H9 (cell line): ENCODE measurements around the gene HECW1. TPM values are rescaled to one million over a fixed set of nuclear protein-coding genes. Genes with fewer than 3 reads are reported as not detected.

Experiments
- DNase-seq: peaks from one replicate; pipeline ENCODE4 v3.0.0-alpha.2; 2017
- H2AFZ ChIP-seq: one replicate; pipeline ENCODE4 v1.6.1; 2013; ENCODE audit warnings: mild to moderate bottlenecking, low read length, control low read depth, moderate library complexity
- H2AK5ac ChIP-seq: 2 replicates; pipeline ENCODE4 v1.6.1; 2013; ENCODE audit warnings: low read length, control low read depth, mixed read lengths; ENCODE audit not compliant: insufficient read length
- H2BK120ac ChIP-seq: one replicate; pipeline ENCODE4 v1.6.1; 2013; ENCODE audit warnings: low read depth, mild to moderate bottlenecking, low read length, control low read depth, inconsistent platforms; ENCODE audit not compliant: poor library complexity, severe bottlenecking
- H2BK12ac ChIP-seq: 2 replicates; pipeline ENCODE4 v1.6.1; 2013; ENCODE audit warnings: low read length, control low read depth, mixed read lengths, low read depth; ENCODE audit not compliant: insufficient read length
- H2BK15ac ChIP-seq: 2 replicates; pipeline ENCODE4 v1.6.1; 2013; ENCODE audit warnings: low read depth, low read length, control low read depth
- H2BK20ac ChIP-seq: one replicate; pipeline ENCODE4 v1.6.1; 2013; ENCODE audit warnings: low read depth, mild to moderate bottlenecking, low read length, control low read depth, inconsistent platforms; ENCODE audit not compliant: poor library complexity, severe bottlenecking
- H2BK5ac ChIP-seq: 2 replicates; pipeline ENCODE4 v1.6.1; 2013; ENCODE audit warnings: low read length, control low read depth, mixed read lengths; ENCODE audit not compliant: insufficient read length
- H3K14ac ChIP-seq: 2 replicates; pipeline ENCODE4 v1.6.1; 2013; ENCODE audit warnings: low read length, control low read depth; ENCODE audit not compliant: insufficient read depth
- H3K18ac ChIP-seq: 2 replicates; pipeline ENCODE4 v1.6.1; 2013; ENCODE audit warnings: low read depth, mild to moderate bottlenecking, mixed read lengths, low read length, control low read depth; ENCODE audit not compliant: insufficient read length
- H3K23ac ChIP-seq: 2 replicates; pipeline ENCODE4 v1.6.1; 2013; ENCODE audit warnings: low read length, control low read depth, mixed read lengths, low read depth; ENCODE audit not compliant: insufficient read length
- H3K23me2 ChIP-seq: 2 replicates; pipeline ENCODE4 v1.6.1; 2013; ENCODE audit warnings: low read depth, mild to moderate bottlenecking, mixed read lengths, low read length, control low read depth; ENCODE audit not compliant: insufficient read length, poor library complexity, severe bottlenecking
- H3K27ac ChIP-seq: 2 replicates; pipeline ENCODE4 v1.5.1; 2013; ENCODE audit warnings: low read length, control low read depth, mixed read lengths, low read depth; ENCODE audit not compliant: insufficient read length
- H3K27me3 ChIP-seq: 2 replicates; pipeline ENCODE4 v1.6.1; 2013; ENCODE audit warnings: low read length, control low read depth, inconsistent platforms; ENCODE audit not compliant: insufficient read depth
- H3K4ac ChIP-seq: 2 replicates; pipeline ENCODE4 v1.6.1; 2013; ENCODE audit warnings: low read depth, mild to moderate bottlenecking, control low read depth, inconsistent platforms, low read length, moderate library complexity
- H3K4me1 ChIP-seq: 2 replicates; pipeline ENCODE4 v1.6.1; 2013; ENCODE audit warnings: low read length, control low read depth, inconsistent platforms; ENCODE audit not compliant: insufficient read depth
- H3K4me2 ChIP-seq: 2 replicates; pipeline ENCODE4 v1.6.1; 2013; ENCODE audit warnings: low read length, control low read depth, mixed read lengths; ENCODE audit not compliant: insufficient read length, insufficient read depth
- H3K56ac ChIP-seq: 2 replicates; pipeline ENCODE4 v1.6.1; 2013; ENCODE audit warnings: low read depth, mild to moderate bottlenecking, mixed read lengths, low read length, control low read depth; ENCODE audit not compliant: insufficient read length
- H3K79me1 ChIP-seq: 2 replicates; pipeline ENCODE4 v1.6.1; 2013; ENCODE audit warnings: low read depth, mild to moderate bottlenecking, moderate library complexity, low read length, control low read depth, inconsistent platforms; ENCODE audit not compliant: insufficient read depth, poor library complexity, severe bottlenecking
- H3K79me2 ChIP-seq: 2 replicates; pipeline ENCODE4 v1.6.1; 2013; ENCODE audit warnings: low read length, control low read depth, inconsistent platforms; ENCODE audit not compliant: insufficient read depth
- H3K9ac ChIP-seq: 2 replicates; pipeline ENCODE4 v1.6.1; 2013; ENCODE audit warnings: low read length, control low read depth, mixed read lengths; ENCODE audit not compliant: insufficient read length; ENCODE audit errors: extremely low read depth
- H3K9me3 ChIP-seq: one replicate; pipeline ENCODE4 v1.6.1; 2013; ENCODE audit warnings: low read depth, low read length, inconsistent platforms; ENCODE audit not compliant: control insufficient read depth
- H3T11ph ChIP-seq: one replicate; pipeline ENCODE4 v1.6.1; 2013; ENCODE audit warnings: mild to moderate bottlenecking, low read length, control low read depth, inconsistent platforms
- H4K20me1 ChIP-seq: one replicate; pipeline ENCODE4 v1.6.1; 2013; ENCODE audit not compliant: control insufficient read depth, insufficient read length, insufficient read depth
- H4K5ac ChIP-seq: 2 replicates; pipeline ENCODE4 v1.6.1; 2013; ENCODE audit warnings: low read depth, mild to moderate bottlenecking, mixed read lengths, low read length, control low read depth; ENCODE audit not compliant: insufficient read length
- H4K8ac ChIP-seq: replicated peaks from 2 replicates; pipeline ENCODE4 v1.6.1; 2013; ENCODE audit warnings: low read length, control low read depth, mixed read lengths, low read depth; ENCODE audit not compliant: insufficient read length
- H4K91ac ChIP-seq: 2 replicates; pipeline ENCODE4 v1.6.1; 2013; ENCODE audit warnings: low read depth, mild to moderate bottlenecking, moderate library complexity, mixed read lengths, low read length, control low read depth; ENCODE audit not compliant: insufficient read length
- H3K27ac Mint-ChIP-seq, 3 experiments: 2 replicates in 2 of 3; 3 replicates in 1 of 3; pipeline ENCODE4 v1.8.0; 2020 to 2021; ENCODE audit warnings: mixed read lengths in 3 of 3, mild to moderate bottlenecking in 1 of 3, moderate library complexity in 1 of 3
- H3K27me3 Mint-ChIP-seq: 2 replicates; pipeline ENCODE4 v1.8.0; 2021; ENCODE audit warnings: low read depth, mild to moderate bottlenecking, moderate library complexity, mixed read lengths
- H3K36me3 Mint-ChIP-seq, 3 experiments: 2 replicates in 2 of 3; 3 replicates in 1 of 3; pipeline ENCODE4 v1.8.0; 2020 to 2021; ENCODE audit warnings: low read depth in 3 of 3, mixed read lengths in 3 of 3; ENCODE audit not compliant: insufficient read depth in 1 of 3
- H3K4me1 Mint-ChIP-seq, 2 experiments: 2 replicates each; pipeline ENCODE4 v1.8.0; 2020; ENCODE audit warnings: mixed read lengths in 2 of 2
- H3K4me3 Mint-ChIP-seq, 2 experiments: 2 replicates in 1 of 2; 3 replicates in 1 of 2; pipeline ENCODE4 v1.8.0; 2020 to 2021; ENCODE audit warnings: mild to moderate bottlenecking in 2 of 2, mixed read lengths in 2 of 2, moderate library complexity in 1 of 2
- H3K9me3 Mint-ChIP-seq, 2 experiments: 2 replicates in 1 of 2; 3 replicates in 1 of 2; pipeline ENCODE4 v1.8.0; 2020; ENCODE audit warnings: mild to moderate bottlenecking in 2 of 2, mixed read lengths in 2 of 2, moderate library complexity in 1 of 2
- WGBS: extraction: QIAGEN DNeasy Blood & Tissue Kit; methylation state at CpG from one replicate; pipeline ENCODE4 v1.1.7; 2013; ENCODE audit warnings: missing lambda C conversion rate, low lambda C conversion rate, mixed read lengths; ENCODE audit not compliant: insufficient read length; ENCODE audit errors: extremely low coverage; 5-methylcytosine and 5-hydroxymethylcytosine counted together
- total RNA-seq: library from RNA; stranded (reverse); gene quantifications from 2 replicates; pipeline ENCODE4 v1.2.1, GENCODE V29; 2021
- TF ChIP-seq, protein P1 (sequence below): fragments of 200-600 bp; sonication (generic); conservative IDR thresholded peaks from 3 replicates; pipeline ENCODE4 v1.8.0; 2021; ENCODE audit warnings: antibody characterized with exemption, mild to moderate bottlenecking

The HECW1 gene
- total RNA-seq, 1 experiment from 2014 or later, result 5.0 TPM

DNA sequence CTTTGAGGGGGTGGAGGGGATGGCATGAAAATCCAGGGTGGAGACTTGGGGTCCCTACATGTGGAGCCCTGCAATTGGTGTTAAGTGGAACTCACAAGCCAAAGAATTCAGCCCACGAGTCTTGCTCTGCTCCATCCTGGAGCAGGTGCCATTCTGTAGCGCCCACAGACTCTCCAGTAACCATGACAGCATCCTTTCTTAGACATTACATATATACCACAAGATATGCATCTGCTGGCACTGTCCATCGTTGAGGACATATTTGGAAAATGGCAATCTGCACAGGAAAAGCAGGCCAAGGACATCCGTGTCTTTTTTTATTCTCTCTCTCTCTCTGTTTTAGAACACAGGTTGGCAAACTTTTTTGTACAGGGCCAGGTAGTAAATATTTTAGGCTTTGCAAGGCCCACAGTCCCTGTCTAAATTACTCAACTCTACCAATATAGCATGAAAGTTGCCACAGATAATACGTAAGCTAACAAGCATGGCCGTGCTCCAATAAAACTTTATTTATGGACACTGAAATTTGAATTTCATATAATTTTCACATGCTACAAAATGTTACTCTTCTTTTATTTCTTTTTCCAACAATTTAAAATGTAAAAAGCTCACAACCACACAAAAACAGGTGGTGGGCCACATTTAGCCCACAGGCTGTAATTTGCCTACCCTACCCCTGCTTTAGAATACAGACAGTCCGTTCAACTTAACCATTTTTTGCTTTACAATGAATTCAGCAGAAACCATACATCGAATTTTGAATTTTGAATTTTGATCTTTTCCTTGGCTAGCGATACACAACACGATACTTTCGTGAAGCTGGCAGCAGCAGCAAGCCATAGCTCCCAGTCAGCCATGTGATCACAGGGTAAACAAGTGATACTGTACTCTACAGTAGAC is 329.0 kb downstream of the HECW1 start:
- no peaks in the 10 kb centered on the region for H3K79me2 ChIP-seq
- H3K9ac ChIP-seq, result no peak overlapping the region
- no peaks in the 10 kb centered on the region for H3K9me3 ChIP-seq
- H4K8ac ChIP-seq, result no peak overlapping the region
- Mint-ChIP-seq H3K4me3 (no peak overlapping the region), H3K9me3 (no peaks in the 10 kb centered on the region; a peak in 1 of 5 replicates), H3K27me3 (no peaks in the 10 kb centered on the region), H3K36me3 (peaks cover 0 to 7% (median 6%) of the 10 kb centered on the region in 3 experiments; a peak in 4 of 7 replicates), H3K4me1 (peaks cover 20 to 26% of the 10 kb centered on the region in 2 experiments), H3K27ac (no peak overlapping the region)
- no peak overlapping the region for H2BK12ac ChIP-seq
- H2AK5ac ChIP-seq, result no peak overlapping the region
- H4K5ac ChIP-seq, result no peak overlapping the region
- no peak overlapping the region for H3K18ac ChIP-seq
- H3K14ac ChIP-seq, result no peak overlapping the region
- H2BK120ac ChIP-seq, result no peak overlapping the region
- no peak overlapping the region for H3K23ac ChIP-seq
- no peak overlapping the region for H4K91ac ChIP-seq
- no peak overlapping the region for H2AFZ ChIP-seq
- WGBS, result no CpG with 5 or more reads among the region's 11 CpGs
- TF ChIP-seq, protein P1, sequence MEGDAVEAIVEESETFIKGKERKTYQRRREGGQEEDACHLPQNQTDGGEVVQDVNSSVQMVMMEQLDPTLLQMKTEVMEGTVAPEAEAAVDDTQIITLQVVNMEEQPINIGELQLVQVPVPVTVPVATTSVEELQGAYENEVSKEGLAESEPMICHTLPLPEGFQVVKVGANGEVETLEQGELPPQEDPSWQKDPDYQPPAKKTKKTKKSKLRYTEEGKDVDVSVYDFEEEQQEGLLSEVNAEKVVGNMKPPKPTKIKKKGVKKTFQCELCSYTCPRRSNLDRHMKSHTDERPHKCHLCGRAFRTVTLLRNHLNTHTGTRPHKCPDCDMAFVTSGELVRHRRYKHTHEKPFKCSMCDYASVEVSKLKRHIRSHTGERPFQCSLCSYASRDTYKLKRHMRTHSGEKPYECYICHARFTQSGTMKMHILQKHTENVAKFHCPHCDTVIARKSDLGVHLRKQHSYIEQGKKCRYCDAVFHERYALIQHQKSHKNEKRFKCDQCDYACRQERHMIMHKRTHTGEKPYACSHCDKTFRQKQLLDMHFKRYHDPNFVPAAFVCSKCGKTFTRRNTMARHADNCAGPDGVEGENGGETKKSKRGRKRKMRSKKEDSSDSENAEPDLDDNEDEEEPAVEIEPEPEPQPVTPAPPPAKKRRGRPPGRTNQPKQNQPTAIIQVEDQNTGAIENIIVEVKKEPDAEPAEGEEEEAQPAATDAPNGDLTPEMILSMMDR, result no peak
- no peak overlapping the region for H3K4ac ChIP-seq
- H3K23me2 ChIP-seq, result no peaks in the 10 kb centered on the region
- H3K4me1 ChIP-seq, result no peaks in the 10 kb centered on the region
- no peaks in the 10 kb centered on the region for H3K79me1 ChIP-seq
- H2BK5ac ChIP-seq, result no peak overlapping the region
- no peak overlapping the region for H2BK20ac ChIP-seq
- H3K27me3 ChIP-seq, result no peaks in the 10 kb centered on the region
- no peak overlapping the region for H3K56ac ChIP-seq
- H4K20me1 ChIP-seq, result no peaks in the 10 kb centered on the region
- DNase-seq, result no peak
- H3K27ac ChIP-seq, result no peak overlapping the region
- no peak overlapping the region for H3K4me2 ChIP-seq
- H2BK15ac ChIP-seq, result no peak overlapping the region
- H3T11ph ChIP-seq, result no peak overlapping the region
